HL-60 (cell line): Measurements from ENCODE around the gene ACVR1.

ENCODE experiments used
- DNase-seq, 2 experiments: peaks; one replicate each; pipeline ENCODE4 v3.0.0-alpha.2; 2010 to 2020; ENCODE audit warnings: low read depth in 1 of 2, low spot score in 1 of 2
- H3K27ac ChIP-seq: fragments of 250-450 bp; sonication (Bioruptor Pico); replicated peaks from 2 replicates; pipeline ENCODE4 v1.5.1; 2020; ENCODE audit warnings: mild to moderate bottlenecking, moderate library complexity
- H3K27me3 ChIP-seq: fragments of 250-450 bp; sonication (Bioruptor Pico); 2 replicates; pipeline ENCODE4 v1.5.1; 2021; ENCODE audit warnings: mild to moderate bottlenecking, moderate library complexity; ENCODE audit not compliant: insufficient read depth, poor library complexity, severe bottlenecking
- H3K4me3 ChIP-seq: replicated peaks from 2 replicates; pipeline ENCODE4 v1.5.1; 2011; ENCODE audit warnings: mild to moderate bottlenecking, control low read depth, low read length; ENCODE audit not compliant: insufficient read depth
- CTCF ChIP-seq: IDR thresholded peaks from one replicate; pipeline ENCODE4 v1.5.1; 2011; ENCODE audit warnings: low read length, control low read depth, inconsistent platforms; ENCODE audit not compliant: insufficient read depth
- GABPA ChIP-seq: IDR thresholded peaks from 2 replicates; pipeline ENCODE4 v1.6.1; 2012; ENCODE audit warnings: low read depth
- POLR2AphosphoS5 ChIP-seq: IDR thresholded peaks from 2 replicates; pipeline ENCODE4 v1.6.1; 2012; ENCODE audit warnings: low read depth
- SPI1 ChIP-seq: IDR thresholded peaks from 2 replicates; pipeline ENCODE4 v1.6.1; 2012; ENCODE audit warnings: low read depth, mild to moderate bottlenecking, borderline replicate concordance
- TF ChIP-seq, protein P1 (sequence below): IDR thresholded peaks from 2 replicates; pipeline ENCODE4 v1.6.1; 2012; ENCODE audit warnings: low read depth; ENCODE audit not compliant: insufficient replicate concordance

The ACVR1 gene

DNA sequence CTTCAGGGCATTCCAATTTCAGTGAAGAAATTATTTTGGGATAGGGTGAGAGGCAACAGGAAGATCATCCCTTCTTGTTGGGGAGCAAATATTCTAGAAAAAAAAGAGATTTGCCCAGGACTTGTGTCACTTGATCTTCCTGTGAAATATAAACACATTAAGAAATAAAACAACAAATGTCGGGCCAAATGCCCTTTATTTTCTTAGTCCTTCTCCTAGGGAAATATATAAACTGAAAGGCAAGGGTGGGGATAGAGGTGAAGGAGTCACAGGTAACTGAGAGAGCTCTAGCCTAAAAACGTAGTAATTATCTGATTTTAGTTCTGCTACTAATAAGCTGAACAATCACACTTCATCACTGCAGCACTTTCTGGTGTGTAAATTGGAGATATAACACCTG lies 142.9 kb downstream of the ACVR1 start:
- Histone ChIP-seq H3K27me3 (no peaks in the 10 kb centered on the region), H3K27ac (no peak overlapping the region), H3K4me3 (no peak overlapping the region)
- TF ChIP-seq SPI1 = no peak
- TF ChIP-seq, protein P1, sequence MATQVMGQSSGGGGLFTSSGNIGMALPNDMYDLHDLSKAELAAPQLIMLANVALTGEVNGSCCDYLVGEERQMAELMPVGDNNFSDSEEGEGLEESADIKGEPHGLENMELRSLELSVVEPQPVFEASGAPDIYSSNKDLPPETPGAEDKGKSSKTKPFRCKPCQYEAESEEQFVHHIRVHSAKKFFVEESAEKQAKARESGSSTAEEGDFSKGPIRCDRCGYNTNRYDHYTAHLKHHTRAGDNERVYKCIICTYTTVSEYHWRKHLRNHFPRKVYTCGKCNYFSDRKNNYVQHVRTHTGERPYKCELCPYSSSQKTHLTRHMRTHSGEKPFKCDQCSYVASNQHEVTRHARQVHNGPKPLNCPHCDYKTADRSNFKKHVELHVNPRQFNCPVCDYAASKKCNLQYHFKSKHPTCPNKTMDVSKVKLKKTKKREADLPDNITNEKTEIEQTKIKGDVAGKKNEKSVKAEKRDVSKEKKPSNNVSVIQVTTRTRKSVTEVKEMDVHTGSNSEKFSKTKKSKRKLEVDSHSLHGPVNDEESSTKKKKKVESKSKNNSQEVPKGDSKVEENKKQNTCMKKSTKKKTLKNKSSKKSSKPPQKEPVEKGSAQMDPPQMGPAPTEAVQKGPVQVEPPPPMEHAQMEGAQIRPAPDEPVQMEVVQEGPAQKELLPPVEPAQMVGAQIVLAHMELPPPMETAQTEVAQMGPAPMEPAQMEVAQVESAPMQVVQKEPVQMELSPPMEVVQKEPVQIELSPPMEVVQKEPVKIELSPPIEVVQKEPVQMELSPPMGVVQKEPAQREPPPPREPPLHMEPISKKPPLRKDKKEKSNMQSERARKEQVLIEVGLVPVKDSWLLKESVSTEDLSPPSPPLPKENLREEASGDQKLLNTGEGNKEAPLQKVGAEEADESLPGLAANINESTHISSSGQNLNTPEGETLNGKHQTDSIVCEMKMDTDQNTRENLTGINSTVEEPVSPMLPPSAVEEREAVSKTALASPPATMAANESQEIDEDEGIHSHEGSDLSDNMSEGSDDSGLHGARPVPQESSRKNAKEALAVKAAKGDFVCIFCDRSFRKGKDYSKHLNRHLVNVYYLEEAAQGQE = no peak
- no peak for TF ChIP-seq CTCF
- TF ChIP-seq GABPA = no peak
- TF ChIP-seq POLR2AphosphoS5 = no peak
- DNase-seq = no peak

GRCh38 chr2:157732596-157732995 lies 143.5 kb downstream of the ACVR1 start:
- no peak for TF ChIP-seq POLR2AphosphoS5
- TF ChIP-seq CTCF = no peak
- DNase-seq = no peak

GRCh38 chr2:157727693-157728092 lies 148.4 kb downstream of the ACVR1 start:
- DNase-seq = no peak

More at GRCh38 chr2:157732596-157732995, 143.5 kb downstream of the ACVR1 start:
- no peak overlapping the region for H3K4me3 ChIP-seq
- H3K27ac ChIP-seq = no peak overlapping the region
- H3K27me3 ChIP-seq = no peaks in the 10 kb centered on the region

More at GRCh38 chr2:157727693-157728092, 148.4 kb downstream of the ACVR1 start:
- Histone ChIP-seq H3K27ac (no peak overlapping the region), H3K27me3 (no peaks in the 10 kb centered on the region), H3K4me3 (no peak overlapping the region)
- TF ChIP-seq SPI1 (no peak), GABPA (no peak), CTCF (no peak), POLR2AphosphoS5 (no peak)
- TF ChIP-seq, protein P1 = no peak
